Endothelial cell of umbilical vein (primary cell): ENCODE measurements around the gene RGS18. TPM values are rescaled to one million over a fixed set of nuclear protein-coding genes. Genes with fewer than 3 reads are reported as not detected.

Experiments
- BruUV-seq: library from RNA; stranded (reverse); fragments of 400-500 nt; replicated peaks from 2 replicates; lab custom pipeline; 2021; lab: Mats Ljungman, UMichigan
- CTCF ChIA-PET: fragments of 300-600, 350-600 bp; sonication (Branson Sonifier 250); formaldehyde crosslinking; loops from one replicate; lab custom pipeline; 2021; ENCODE audit warnings: antibody characterized with exemption, inconsistent platforms; lab: Charles Lee
- POLR2A ChIA-PET: fragments of 300-600, 350-600 bp; sonication (Branson Sonifier 250); formaldehyde crosslinking; loops from one replicate; lab custom pipeline; 2021; ENCODE audit warnings: antibody characterized with exemption, inconsistent platforms; lab: Charles Lee
- DNase-seq: peaks from one replicate; pipeline ENCODE4 v3.0.0-alpha.2; 2011; ENCODE audit warnings: low read depth, low spot score
- FAIRE-seq: peaks from 2 replicates; lab custom pipeline; 2011; peaks lifted over from hg19 to GRCh38; lab: Jason Lieb, UNC
- H2AFZ ChIP-seq: 2 replicates; pipeline ENCODE4 v1.6.0; 2012; ENCODE audit warnings: low read depth, low read length, control low read depth, inconsistent platforms
- H3K27ac ChIP-seq: 2 replicates; pipeline ENCODE4 v1.5.1; 2011; ENCODE audit warnings: low read depth, mild to moderate bottlenecking, control low read depth, low read length, moderate library complexity; ENCODE audit not compliant: insufficient read depth
- H3K27me3 ChIP-seq, 2 experiments: 2 replicates each; pipeline versions ENCODE4 v1.6.0 to v1.6.1; 2011; ENCODE audit warnings: low read length in 2 of 2, mixed read lengths in 1 of 2; ENCODE audit not compliant: control insufficient read depth in 2 of 2, insufficient read depth in 2 of 2
- H3K36me3 ChIP-seq, 2 experiments: 2 replicates in 1 of 2; 3 replicates in 1 of 2; pipeline ENCODE4 v1.5.1; 2011; ENCODE audit warnings: low read length in 2 of 2, mild to moderate bottlenecking in 1 of 2, moderate library complexity in 1 of 2; ENCODE audit not compliant: control insufficient read depth in 2 of 2, insufficient read depth in 2 of 2; ENCODE audit errors: extremely low read depth in 1 of 2
- H3K4me1 ChIP-seq: 3 replicates; pipeline ENCODE4 v1.5.1; 2011; ENCODE audit warnings: mild to moderate bottlenecking, low read length; ENCODE audit not compliant: control insufficient read depth, insufficient read depth; ENCODE audit errors: extremely low read depth
- H3K4me2 ChIP-seq: 2 replicates; pipeline ENCODE4 v1.6.1; 2011; ENCODE audit warnings: low read length, control low read depth, mixed read lengths; ENCODE audit not compliant: insufficient read depth
- H3K4me3 ChIP-seq, 3 experiments: fragments of 200-600 bp in 1 of 3; sonication (generic), shearing (Covaris generic) in 1 of 3; replicated peaks in 1 of 3; 2 replicates each; pipeline ENCODE4 v1.5.1; 2011 to 2016; ENCODE audit warnings: control low read depth in 3 of 3, low read length in 3 of 3, mild to moderate bottlenecking in 2 of 3, inconsistent platforms in 1 of 3, low read depth in 1 of 3, moderate library complexity in 1 of 3; ENCODE audit not compliant: insufficient read depth in 1 of 3
- H3K79me2 ChIP-seq: 2 replicates; pipeline ENCODE4 v1.6.0; 2012; ENCODE audit warnings: low read length, inconsistent platforms; ENCODE audit not compliant: control insufficient read depth, insufficient read depth
- H3K9ac ChIP-seq: replicated peaks from 2 replicates; pipeline ENCODE3; 2011; ENCODE audit warnings: low read length, control low read depth; ENCODE audit not compliant: insufficient read depth; ENCODE audit errors: extremely low read depth
- H3K9me1 ChIP-seq: replicated peaks from 3 replicates; pipeline ENCODE4 v1.6.0; 2011; ENCODE audit warnings: mild to moderate bottlenecking, low read length; ENCODE audit not compliant: control insufficient read depth, insufficient read depth; ENCODE audit errors: extremely low read depth
- H3K9me3 ChIP-seq: replicated peaks from 2 replicates; pipeline ENCODE4 v1.5.1; 2012; ENCODE audit warnings: low read length, inconsistent platforms; ENCODE audit not compliant: control insufficient read depth, insufficient read depth
- H4K20me1 ChIP-seq: replicated peaks from 2 replicates; pipeline ENCODE3; 2011; ENCODE audit warnings: mild to moderate bottlenecking, low read length; ENCODE audit not compliant: control insufficient read depth, insufficient read depth; ENCODE audit errors: extremely low read depth
- CTCF ChIP-seq, 2 donors: IDR thresholded peaks; 1 replicate in 1 of 2; 2 replicates in 1 of 2; pipeline ENCODE4 v1.5.1; 2011; ENCODE audit warnings: low read length in 2 of 2, mild to moderate bottlenecking in 2 of 2, moderate library complexity in 2 of 2, control low read depth in 1 of 2, inconsistent platforms in 1 of 2, low read depth in 1 of 2; ENCODE audit not compliant: insufficient read depth in 1 of 2; ENCODE audit errors: extremely low read depth in 1 of 2
- EZH2 ChIP-seq: IDR thresholded peaks from 2 replicates; pipeline ENCODE4 v1.6.1; 2012; ENCODE audit warnings: borderline replicate concordance, low read depth, mild to moderate bottlenecking, moderate library complexity, low read length, inconsistent platforms; ENCODE audit not compliant: severe bottlenecking
- FOS ChIP-seq: IDR thresholded peaks from 2 replicates; pipeline ENCODE4 v1.6.1; 2011; ENCODE audit warnings: mild to moderate bottlenecking, low read length, moderate library complexity, borderline replicate concordance; ENCODE audit not compliant: insufficient read depth
- GATA2 ChIP-seq: IDR thresholded peaks from 2 replicates; pipeline ENCODE4 v1.7.0; 2011; ENCODE audit warnings: low read depth, mild to moderate bottlenecking, moderate library complexity, mixed read lengths, low read length; ENCODE audit not compliant: insufficient read length, insufficient read depth
- JUN ChIP-seq: IDR thresholded peaks from 2 replicates; pipeline ENCODE4 v1.6.1; 2011; ENCODE audit warnings: borderline replicate concordance, low read depth; ENCODE audit not compliant: insufficient read length, insufficient read depth
- MAX ChIP-seq: IDR thresholded peaks from 2 replicates; pipeline ENCODE4 v1.6.1; 2011; ENCODE audit not compliant: insufficient read depth, insufficient read length
- MYC ChIP-seq: IDR thresholded peaks from one replicate; pipeline ENCODE4 v1.6.1; 2011; ENCODE audit warnings: mild to moderate bottlenecking, low read depth, low read length
- POLR2A ChIP-seq: IDR thresholded peaks from 2 replicates; pipeline ENCODE4 v1.6.1; 2012; ENCODE audit warnings: low read depth, mild to moderate bottlenecking, control low read depth, low read length
- POLR2AphosphoS5 ChIP-seq: IDR thresholded peaks from 2 replicates; pipeline ENCODE4 v1.6.1; 2012; ENCODE audit warnings: low read depth, mild to moderate bottlenecking, control low read depth, low read length, moderate library complexity; ENCODE audit not compliant: insufficient read depth
- dilution Hi-C: fragments of 300-500 bp; cut with MboI; formaldehyde crosslinking; loops from one replicate; pipeline ENCODE4 v1.15.0; 2019; ENCODE audit warnings: low sequenced_read_pairs; ENCODE audit not compliant: extremely low pct_ligation_motif_present
- intact Hi-C: fragments of 100-400 bp; cut with micrococcal nuclease; formaldehyde crosslinking; loops from one replicate; pipeline ENCODE4 v1.10.0; 2022
- polyA plus RNA-seq, 4 experiments: library from polyadenylated mRNA; depleted of rRNA in 3 of 4; stranded (reverse) in 3 of 4; unstranded in 1 of 4; fragments of >200 nt; gene quantifications; 2 replicates each; pipeline versions ENCODE4 v1.2.1 to v1.2.3, GENCODE V29; 2011 to 2012; ENCODE audit warnings: missing spikeins in 1 of 4
- total RNA-seq: library from RNA; stranded (reverse); gene quantifications from 2 replicates; pipeline ENCODE4 v1.2.3, GENCODE V29; 2021

RGS18 gene
- total and polyA plus RNA-seq, 2 donors (not counting 3 experiments of a cell fraction or from before 2014, with no cell fraction given) = not detected

- H3K4me3 ChIP-seq = no peak overlapping the region
- peak overlapping the region; percentile 98 for H3K27ac ChIP-seq
- ChIA-PET CTCF (no interaction called here), POLR2A (no interaction called here)
- H2AFZ ChIP-seq = peak overlapping the region; percentile 45
- intact Hi-C loops = loop anchor here (5.0 kb wide), 1 partner anchor 152 kb away; no protein-coding TSS in a partner anchor
- H3K9me1 ChIP-seq = no peaks in the 10 kb centered on the region
- no peaks in the 10 kb centered on the region for H3K79me2 ChIP-seq
- DNase-seq (no peak), FAIRE-seq (no peak)
- peak overlapping the region; percentile 68 for H3K9ac ChIP-seq
- H3K4me1 ChIP-seq = peaks cover 37% of the 10 kb centered on the region
- no TSS peak for BruUV-seq
- H3K4me2 ChIP-seq = peak overlapping the region; percentile 30
- no peaks in the 10 kb centered on the region for H3K27me3 ChIP-seq
- dilution Hi-C loops = no loop called here
- no peaks in the 10 kb centered on the region for H4K20me1 ChIP-seq
- no peaks in the 10 kb centered on the region for H3K9me3 ChIP-seq
- no peaks in the 10 kb centered on the region for H3K36me3 ChIP-seq
- TF ChIP-seq CTCF (IDR thresholded peaks at IDR 0.05; ENCODE audit: extremely low read depth in 1 of 2, insufficient read depth in 1 of 2, low read depth in 1 of 2, low read length in 2 of 2) = no peak
- TF ChIP-seq FOS = no peak
- no peak for TF ChIP-seq GATA2
- no peak for TF ChIP-seq POLR2AphosphoS5
- TF ChIP-seq MYC = no peak
- no peak for TF ChIP-seq POLR2A
- no peak for TF ChIP-seq JUN
- TF ChIP-seq EZH2 = no peak
- TF ChIP-seq MAX = no peak
Measured at GRCh38 chr1:192168964-192169363, 10.7 kb downstream of the RGS18 start.
